ENCODE data around the gene PEA15.

DNA sequence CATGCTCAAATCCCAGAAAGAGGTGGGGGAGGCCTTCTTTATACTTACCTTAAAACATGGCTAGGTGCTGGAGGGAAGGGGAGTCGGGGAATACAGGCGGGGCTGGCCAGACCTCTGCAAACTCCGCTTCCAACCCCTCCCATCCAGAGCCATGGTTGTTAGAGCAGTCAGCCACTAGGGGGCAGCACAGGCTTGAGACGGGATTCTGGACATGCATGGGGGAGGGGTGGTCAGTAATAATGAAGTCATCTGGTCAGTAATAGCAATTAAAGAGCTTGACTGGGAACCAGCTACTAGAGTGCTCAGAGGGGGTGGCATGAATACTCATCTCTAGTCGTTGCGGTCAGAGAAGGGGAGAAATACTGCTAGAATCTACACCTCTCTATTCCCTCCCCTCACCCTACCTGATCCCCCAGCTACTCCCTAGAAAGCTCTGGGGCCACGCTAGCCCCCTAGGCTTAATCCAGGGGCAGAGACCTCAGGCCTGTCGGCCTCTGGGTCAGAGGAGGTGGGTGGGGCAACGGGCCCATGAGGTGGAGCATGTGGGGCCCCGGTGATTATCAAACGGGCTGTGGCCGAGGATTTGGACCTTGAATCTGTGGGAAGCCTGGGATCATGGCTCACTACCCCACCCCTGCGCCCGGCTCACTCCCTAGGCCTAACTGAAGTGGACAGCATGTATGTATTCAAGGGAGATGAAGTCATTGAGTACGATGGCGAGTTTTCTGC lies 11.9 kb upstream of the PEA15 start:
- TF ChIP-seq, protein P1, sequence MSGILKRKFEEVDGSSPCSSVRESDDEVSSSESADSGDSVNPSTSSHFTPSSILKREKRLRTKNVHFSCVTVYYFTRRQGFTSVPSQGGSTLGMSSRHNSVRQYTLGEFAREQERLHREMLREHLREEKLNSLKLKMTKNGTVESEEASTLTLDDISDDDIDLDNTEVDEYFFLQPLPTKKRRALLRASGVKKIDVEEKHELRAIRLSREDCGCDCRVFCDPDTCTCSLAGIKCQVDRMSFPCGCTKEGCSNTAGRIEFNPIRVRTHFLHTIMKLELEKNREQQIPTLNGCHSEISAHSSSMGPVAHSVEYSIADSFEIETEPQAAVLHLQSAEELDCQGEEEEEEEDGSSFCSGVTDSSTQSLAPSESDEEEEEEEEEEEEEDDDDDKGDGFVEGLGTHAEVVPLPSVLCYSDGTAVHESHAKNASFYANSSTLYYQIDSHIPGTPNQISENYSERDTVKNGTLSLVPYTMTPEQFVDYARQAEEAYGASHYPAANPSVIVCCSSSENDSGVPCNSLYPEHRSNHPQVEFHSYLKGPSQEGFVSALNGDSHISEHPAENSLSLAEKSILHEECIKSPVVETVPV (CRISPR knock-in tag; IDR thresholded peaks at IDR 0.05), result no peak
- TF ChIP-seq ZNF8 (CRISPR knock-in tag; IDR thresholded peaks at IDR 0.05), result no peak
- TF ChIP-seq, protein P2, sequence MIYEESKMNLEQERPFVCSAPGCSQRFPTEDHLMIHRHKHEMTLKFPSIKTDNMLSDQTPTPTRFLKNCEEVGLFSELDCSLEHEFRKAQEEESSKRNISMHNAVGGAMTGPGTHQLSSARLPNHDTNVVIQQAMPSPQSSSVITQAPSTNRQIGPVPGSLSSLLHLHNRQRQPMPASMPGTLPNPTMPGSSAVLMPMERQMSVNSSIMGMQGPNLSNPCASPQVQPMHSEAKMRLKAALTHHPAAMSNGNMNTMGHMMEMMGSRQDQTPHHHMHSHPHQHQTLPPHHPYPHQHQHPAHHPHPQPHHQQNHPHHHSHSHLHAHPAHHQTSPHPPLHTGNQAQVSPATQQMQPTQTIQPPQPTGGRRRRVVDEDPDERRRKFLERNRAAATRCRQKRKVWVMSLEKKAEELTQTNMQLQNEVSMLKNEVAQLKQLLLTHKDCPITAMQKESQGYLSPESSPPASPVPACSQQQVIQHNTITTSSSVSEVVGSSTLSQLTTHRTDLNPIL (CRISPR knock-in tag; IDR thresholded peaks at IDR 0.05; ENCODE audit: low read depth), result no peak
